Liver (tissue), 9 donors: ENCODE results near the gene CAMK1D. TPM values are rescaled to one million over a fixed set of nuclear protein-coding genes. Genes with fewer than 3 reads are reported as not detected.

ENCODE experiments used
- DNase-seq: peaks from one replicate; pipeline ENCODE4 v3.0.0-alpha.2; 2017; ENCODE audit warnings: low spot score
- H3K27ac ChIP-seq, 2 donors: one replicate each; pipeline ENCODE4 v1.7.0; 2013; ENCODE audit warnings: inconsistent platforms in 2 of 2, low read length in 2 of 2, control low read depth in 1 of 2, low read depth in 1 of 2, mild to moderate bottlenecking in 1 of 2
- H3K27me3 ChIP-seq, 4 donors: one replicate each; pipeline versions ENCODE4 v1.6.1 to v1.7.0; 2013; ENCODE audit warnings: low read length in 3 of 4, inconsistent platforms in 1 of 4, mild to moderate bottlenecking in 1 of 4, moderate library complexity in 1 of 4; ENCODE audit not compliant: control insufficient read depth in 4 of 4, insufficient read depth in 4 of 4
- H3K36me3 ChIP-seq, 4 donors: one replicate each; pipeline versions ENCODE4 v1.6.1 to v1.7.0; 2013; ENCODE audit warnings: low read length in 3 of 4, mild to moderate bottlenecking in 3 of 4, low read depth in 1 of 4, moderate library complexity in 1 of 4; ENCODE audit not compliant: control insufficient read depth in 4 of 4, insufficient read depth in 3 of 4
- H3K4me1 ChIP-seq, 4 donors: one replicate each; pipeline versions ENCODE4 v1.6.1 to v1.7.0; 2013; ENCODE audit warnings: low read length in 3 of 4, mild to moderate bottlenecking in 3 of 4, moderate library complexity in 1 of 4; ENCODE audit not compliant: control insufficient read depth in 4 of 4, insufficient read depth in 4 of 4
- H3K4me3 ChIP-seq, 3 donors: one replicate each; pipeline versions ENCODE4 v1.6.1 to v1.7.0; 2013; ENCODE audit warnings: low read length in 3 of 3, control low read depth in 1 of 3, low read depth in 1 of 3, mild to moderate bottlenecking in 1 of 3
- H3K9ac ChIP-seq, 2 donors: one replicate each; pipeline ENCODE4 v1.7.0; 2013; ENCODE audit warnings: low read length in 2 of 2, mild to moderate bottlenecking in 2 of 2, moderate library complexity in 2 of 2, control low read depth in 1 of 2, low read depth in 1 of 2
- H3K9me3 ChIP-seq, 4 donors: one replicate each; pipeline versions ENCODE4 v1.6.1 to v1.7.0; 2013; ENCODE audit warnings: low read length in 3 of 4; ENCODE audit not compliant: control insufficient read depth in 4 of 4
- ATF3 ChIP-seq: IDR thresholded peaks from 2 replicates; pipeline ENCODE4 v1.6.1; 2016; ENCODE audit warnings: antibody characterized with exemption
- CTCF ChIP-seq: fragments of 150-350 bp; IDR thresholded peaks from 2 replicates; pipeline ENCODE4 v1.5.1; 2017; ENCODE audit warnings: improper control_type of control experiment, low read depth, low read length; ENCODE audit not compliant: missing input control
- EGR1 ChIP-seq, 2 donors: IDR thresholded peaks; 2 replicates each; pipeline ENCODE4 v1.6.1; 2016 to 2018; ENCODE audit warnings: antibody characterized with exemption in 2 of 2, low read depth in 2 of 2
- FOXA1 ChIP-seq: IDR thresholded peaks from 2 replicates; pipeline ENCODE4 v1.6.1; 2016; ENCODE audit warnings: antibody characterized with exemption
- FOXA2 ChIP-seq: IDR thresholded peaks from 2 replicates; pipeline ENCODE4 v1.6.1; 2016; ENCODE audit warnings: antibody characterized with exemption
- GABPA ChIP-seq, 2 donors: IDR thresholded peaks in 1 of 2; conservative IDR thresholded peaks in 1 of 2; 2 replicates each; pipeline ENCODE4 v1.6.1; 2016; ENCODE audit warnings: antibody characterized with exemption in 2 of 2, mild to moderate bottlenecking in 1 of 2, moderate library complexity in 1 of 2
- HNF4A ChIP-seq, 2 donors: conservative IDR thresholded peaks; 2 replicates each; pipeline ENCODE4 v1.6.1; 2016; ENCODE audit warnings: antibody characterized with exemption in 2 of 2, mild to moderate bottlenecking in 2 of 2
- HNF4G ChIP-seq: IDR thresholded peaks from 2 replicates; pipeline ENCODE4 v1.6.1; 2016; ENCODE audit warnings: antibody characterized with exemption
- JUND ChIP-seq, 2 donors: IDR thresholded peaks; 2 replicates each; pipeline ENCODE4 v1.6.1; 2016; ENCODE audit warnings: antibody characterized with exemption in 2 of 2
- MAX ChIP-seq: IDR thresholded peaks from 2 replicates; pipeline ENCODE4 v1.6.1; 2016; ENCODE audit warnings: antibody characterized with exemption
- NR2F2 ChIP-seq: IDR thresholded peaks from 2 replicates; pipeline ENCODE4 v1.6.1; 2016; ENCODE audit warnings: antibody characterized with exemption
- RAD21 ChIP-seq, 2 donors: IDR thresholded peaks; 2 replicates each; pipeline ENCODE4 v1.6.1; 2016; ENCODE audit warnings: antibody characterized with exemption in 2 of 2, mild to moderate bottlenecking in 2 of 2
- REST ChIP-seq: IDR thresholded peaks from 2 replicates; pipeline ENCODE4 v1.6.1; 2016; ENCODE audit warnings: antibody characterized with exemption, mild to moderate bottlenecking
- RXRA ChIP-seq, 2 donors: IDR thresholded peaks; 2 replicates each; pipeline ENCODE4 v1.6.1; 2017 to 2018; ENCODE audit warnings: antibody characterized with exemption in 2 of 2, mild to moderate bottlenecking in 1 of 2
- SP1 ChIP-seq: IDR thresholded peaks from 2 replicates; pipeline ENCODE4 v1.6.1; 2018; ENCODE audit warnings: antibody characterized with exemption, mild to moderate bottlenecking
- YY1 ChIP-seq: IDR thresholded peaks from 2 replicates; pipeline ENCODE4 v1.6.1; 2016; ENCODE audit warnings: antibody characterized with exemption, mild to moderate bottlenecking
- ZBTB33 ChIP-seq: IDR thresholded peaks from 2 replicates; pipeline ENCODE4 v1.6.1; 2016; ENCODE audit warnings: antibody characterized with exemption
- WGBS: extraction: QIAGEN DNeasy Blood & Tissue Kit; methylation state at CpG from one replicate; pipeline ENCODE4 v1.1.7; 2013; 5-methylcytosine and 5-hydroxymethylcytosine counted together
- polyA plus RNA-seq, 2 donors: library from polyadenylated mRNA; stranded (reverse) in 1 of 2; unstranded in 1 of 2; fragments of 200-250 nt in 1 of 2; fragments of >200 nt in 1 of 2; fragmentation: Nextera tagmentation in 1 of 2; extraction: Ambion mirVana in 1 of 2; gene quantifications; one replicate each; pipeline versions ENCODE4 v1.2.1 to v1.2.3, GENCODE V29; 2013 to 2015
- total RNA-seq, 2 donors: library from RNA; depleted of rRNA; stranded (reverse); fragments of >200 nt; gene quantifications; one replicate each; pipeline ENCODE4 v1.2.3, GENCODE V29; 2014
- donor health status: healthy.
- donor health status: healthy.
- donor health status: healthy.
- donor health status: healthy.
- donor health status: healthy.

CAMK1D gene
- total and polyA plus RNA-seq, 4 donors: 2.7 to 10.1 (median 4.2) TPM

GRCh38 chr10:12513003-12513365 lies 163.6 kb downstream of the CAMK1D start:
- TF ChIP-seq HNF4G: no peak
- no peak for TF ChIP-seq RAD21 (IDR thresholded peaks at IDR 0.05)
- TF ChIP-seq REST: no peak
- TF ChIP-seq EGR1 (IDR thresholded peaks at IDR 0.05; ENCODE audit: low read depth in 2 of 2): no peak
- no peak for TF ChIP-seq YY1
- TF ChIP-seq RXRA (IDR thresholded peaks at IDR 0.05): no peak
- TF ChIP-seq SP1: no peak
- no peak for TF ChIP-seq FOXA2
- no peak for TF ChIP-seq GABPA (IDR thresholded peaks at IDR 0.05 in 1 of 2, conservative IDR thresholded peaks at IDR 0.05 in 1 of 2)
- TF ChIP-seq MAX: no peak
- TF ChIP-seq FOXA1: no peak
- TF ChIP-seq JUND (IDR thresholded peaks at IDR 0.05): no peak
- TF ChIP-seq HNF4A (conservative IDR thresholded peaks at IDR 0.05): no peak
- TF ChIP-seq ZBTB33: no peak
- TF ChIP-seq ATF3: no peak
- no peak for TF ChIP-seq NR2F2
- no peak for TF ChIP-seq CTCF
- Histone ChIP-seq H3K27ac (no peak overlapping the region), H3K36me3 (no peaks in the 10 kb centered on the region), H3K27me3 (no peaks in the 10 kb centered on the region), H3K4me1 (peaks cover 0 to under 1% (median 0%) of the 10 kb centered on the region in 4 donors), H3K9ac (no peak overlapping the region), H3K4me3 (no peak overlapping the region), H3K9me3 (no peaks in the 10 kb centered on the region)
- DNase-seq: no peak
- WGBS: 93% methylated on average over 5 of the region's 5 CpGs
